H1 (cell line): ENCODE measurements around the gene NANOS3.

Source experiments
- ATF2 ChIP-seq: IDR thresholded peaks from 2 replicates; pipeline ENCODE4 v1.6.1; 2012; ENCODE audit warnings: low read length, inconsistent platforms
- CBX5 ChIP-seq: fragments of 300-800, 300-1000 bp; sonication (generic); IDR thresholded peaks from 2 replicates; pipeline ENCODE4 v1.7.1; 2016; ENCODE audit warnings: antibody characterized with exemption, low read length, low read depth
- CREB1 ChIP-seq: IDR thresholded peaks from 2 replicates; pipeline ENCODE4 v1.6.1; 2012; ENCODE audit warnings: inconsistent platforms
- EZH2 ChIP-seq: fragments of 200-600 bp; sonication (generic); IDR thresholded peaks from 2 replicates; pipeline ENCODE4 v1.7.1; 2012; ENCODE audit warnings: low read depth, mild to moderate bottlenecking, moderate library complexity, low read length, inconsistent platforms; ENCODE audit not compliant: severe bottlenecking
- HDAC2 ChIP-seq, 2 experiments: fragments of 300-600 bp in 1 of 2; sonication (generic) in 1 of 2; IDR thresholded peaks; 2 replicates each; pipeline ENCODE4 v1.6.1; 2011 to 2012; ENCODE audit warnings: low read depth in 2 of 2, low read length in 2 of 2, mild to moderate bottlenecking in 2 of 2, moderate library complexity in 2 of 2, borderline replicate concordance in 1 of 2, inconsistent platforms in 1 of 2
- SIRT6 ChIP-seq: IDR thresholded peaks from one replicate; pipeline ENCODE4 v1.7.1; 2012; ENCODE audit warnings: low read length, inconsistent platforms

- TF ChIP-seq SIRT6: no peak
- no peak for TF ChIP-seq CREB1
- no peak for TF ChIP-seq EZH2
- no peak for TF ChIP-seq HDAC2 (IDR thresholded peaks at IDR 0.05; ENCODE audit: borderline replicate concordance in 1 of 2, low read depth in 2 of 2, low read length in 2 of 2)
- TF ChIP-seq CBX5: no peak
- no peak for TF ChIP-seq ATF2
Measured at GRCh38 chr19:13877303-13877702, 369 bp downstream of the NANOS3 start.
